Stimulated activated naive CD8-positive, alpha-beta T cell treated with anti-CD3 and anti-CD28 coated beads, Interleukin-15, Interleukin-2, amounts not matched to agents 100 ng/mL and 50 ng/mL, for 24 hours (primary cell): Measurements from ENCODE around the gene FGF16.
"Not testable (repeated sequence)": the region's sequence is repeated elsewhere in the genome, so short reads cannot be mapped to it uniquely, and the experiment has no call there.

Source experiments
- H3K27ac Mint-ChIP-seq: one replicate; pipeline ENCODE4 v1.8.0; 2021; ENCODE audit warnings: mild to moderate bottlenecking, mixed read lengths
- H3K27me3 Mint-ChIP-seq: one replicate; pipeline ENCODE4 v1.8.0; 2021; ENCODE audit warnings: mixed read lengths
- H3K36me3 Mint-ChIP-seq: one replicate; pipeline ENCODE4 v1.8.0; 2021; ENCODE audit warnings: low read depth, mixed read lengths
- H3K4me1 Mint-ChIP-seq: one replicate; pipeline ENCODE4 v1.8.0; 2021; ENCODE audit warnings: low read depth, mixed read lengths
- H3K4me3 Mint-ChIP-seq: one replicate; pipeline ENCODE4 v1.8.0; 2021; ENCODE audit warnings: mild to moderate bottlenecking, mixed read lengths
- H3K9me3 Mint-ChIP-seq: one replicate; pipeline ENCODE4 v1.8.0; 2021; ENCODE audit warnings: mixed read lengths

FGF16 gene

GRCh38 chrX:77500164-77500563 lies 53.0 kb downstream of the FGF16 start:
- not testable (repeated sequence) for H3K36me3 Mint-ChIP-seq, H3K4me1 Mint-ChIP-seq, H3K27ac Mint-ChIP-seq, H3K4me3 Mint-ChIP-seq, H3K9me3 Mint-ChIP-seq, H3K27me3 Mint-ChIP-seq

GRCh38 chrX:77502951-77503525 lies 55.8 kb downstream of the FGF16 start:
- no peaks in the 10 kb centered on the region for H3K4me1 Mint-ChIP-seq
- no peaks in the 10 kb centered on the region for H3K27me3 Mint-ChIP-seq
- no peak overlapping the region for H3K4me3 Mint-ChIP-seq
- peaks cover 4% of the 10 kb centered on the region for H3K36me3 Mint-ChIP-seq
- no peak overlapping the region for H3K27ac Mint-ChIP-seq
- H3K9me3 Mint-ChIP-seq, result no peaks in the 10 kb centered on the region

GRCh38 chrX:77505227-77505626 lies 58.0 kb downstream of the FGF16 start:
- Mint-ChIP-seq H3K9me3 (no peaks in the 10 kb centered on the region), H3K4me3 (no peak overlapping the region), H3K36me3 (peaks cover 14% of the 10 kb centered on the region), H3K4me1 (no peaks in the 10 kb centered on the region), H3K27me3 (no peaks in the 10 kb centered on the region), H3K27ac (no peak overlapping the region)
